SK-N-MC (cell line): ENCODE measurements around the gene MTMR2.

Experiments used
- DNase-seq: peaks from one replicate; pipeline ENCODE4 v3.0.0-alpha.2; 2011; ENCODE audit warnings: low read depth, low spot score
- H3K27ac ChIP-seq: fragments of 200-600 bp; sonication (generic); 2 replicates; pipeline ENCODE4 v1.5.1; 2016; ENCODE audit warnings: mixed run types
- H3K36me3 ChIP-seq: fragments of 200-600 bp; sonication (generic); 2 replicates; pipeline ENCODE4 v1.6.1; 2017; ENCODE audit warnings: antibody characterized with exemption, low read length, mixed read lengths; ENCODE audit not compliant: insufficient read depth
- H3K4me3 ChIP-seq: fragments of 200-600 bp; sonication (generic); 2 replicates; pipeline ENCODE4 v1.5.1; 2016
- H3K9ac ChIP-seq: fragments of 200-600 bp; sonication (generic); 2 replicates; pipeline ENCODE4 v1.8.0; 2017; ENCODE audit warnings: mixed run types, mixed read lengths; ENCODE audit not compliant: insufficient read length
- H3K9me3 ChIP-seq: fragments of 200-600 bp; sonication (generic); 2 replicates; pipeline ENCODE4 v1.6.1; 2017; ENCODE audit warnings: low read depth, mild to moderate bottlenecking, antibody characterized with exemption, low read length, moderate library complexity, mixed read lengths
- EZH2 ChIP-seq: fragments of 200-600 bp; sonication (generic); IDR thresholded peaks from one replicate; pipeline ENCODE4 v1.6.1; 2017; ENCODE audit warnings: antibody characterized with exemption
- FOXP2 ChIP-seq: optimal IDR thresholded peaks from 2 replicates; pipeline ENCODE3; 2011; ENCODE audit warnings: mild to moderate bottlenecking, moderate library complexity; ENCODE audit not compliant: insufficient read depth; ENCODE audit errors: extremely low read length, control extremely low read depth
- POLR2AphosphoS5 ChIP-seq: IDR thresholded peaks from 2 replicates; pipeline ENCODE4 v1.6.1; 2012; ENCODE audit warnings: mild to moderate bottlenecking, low read depth, low read length, borderline replicate concordance

Gene MTMR2

DNA sequence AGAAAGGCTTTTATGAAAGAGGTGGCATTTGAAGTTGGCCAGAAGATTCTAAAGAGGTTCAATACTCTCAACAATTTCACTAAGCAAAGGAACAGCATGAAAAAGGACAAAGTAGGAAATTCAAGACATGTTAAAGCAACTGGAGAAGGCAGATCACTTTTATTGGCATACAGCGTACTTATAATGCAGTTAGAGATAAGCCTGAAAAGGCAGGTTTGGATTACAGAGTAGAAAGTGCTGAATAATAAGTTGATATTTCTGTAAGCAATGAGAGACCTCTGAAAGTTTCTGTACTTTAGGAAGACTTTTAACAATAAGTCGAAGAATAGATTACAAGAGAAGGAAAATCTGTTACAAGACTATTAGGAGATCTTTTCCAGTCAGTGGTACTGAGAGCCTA, 25.1 kb downstream of the MTMR2 start:
- DNase-seq: no peak
- Histone ChIP-seq H3K4me3 (no peak overlapping the region), H3K27ac (no peak overlapping the region), H3K36me3 (no peaks in the 10 kb centered on the region), H3K9me3 (no peaks in the 10 kb centered on the region), H3K9ac (no peak overlapping the region)
- TF ChIP-seq EZH2 (no peak), POLR2AphosphoS5 (no peak), FOXP2 (no peak)

GRCh38 chr11:95897731-95898130, 26.2 kb downstream of the MTMR2 start:
- Histone ChIP-seq H3K36me3 (no peaks in the 10 kb centered on the region), H3K9me3 (no peaks in the 10 kb centered on the region), H3K4me3 (no peak overlapping the region), H3K9ac (no peak overlapping the region), H3K27ac (no peak overlapping the region)
- TF ChIP-seq POLR2AphosphoS5 (no peak), FOXP2 (no peak), EZH2 (no peak)
- DNase-seq: no peak

GRCh38 chr11:95895815-95896214, 28.1 kb downstream of the MTMR2 start:
- no peak overlapping the region for H3K4me3 ChIP-seq
- no peak for TF ChIP-seq FOXP2
- no peak for TF ChIP-seq POLR2AphosphoS5
- TF ChIP-seq EZH2: no peak
- no peak overlapping the region for H3K9ac ChIP-seq
- no peak for DNase-seq
- no peaks in the 10 kb centered on the region for H3K9me3 ChIP-seq
- H3K27ac ChIP-seq: no peak overlapping the region
- no peaks in the 10 kb centered on the region for H3K36me3 ChIP-seq

DNA sequence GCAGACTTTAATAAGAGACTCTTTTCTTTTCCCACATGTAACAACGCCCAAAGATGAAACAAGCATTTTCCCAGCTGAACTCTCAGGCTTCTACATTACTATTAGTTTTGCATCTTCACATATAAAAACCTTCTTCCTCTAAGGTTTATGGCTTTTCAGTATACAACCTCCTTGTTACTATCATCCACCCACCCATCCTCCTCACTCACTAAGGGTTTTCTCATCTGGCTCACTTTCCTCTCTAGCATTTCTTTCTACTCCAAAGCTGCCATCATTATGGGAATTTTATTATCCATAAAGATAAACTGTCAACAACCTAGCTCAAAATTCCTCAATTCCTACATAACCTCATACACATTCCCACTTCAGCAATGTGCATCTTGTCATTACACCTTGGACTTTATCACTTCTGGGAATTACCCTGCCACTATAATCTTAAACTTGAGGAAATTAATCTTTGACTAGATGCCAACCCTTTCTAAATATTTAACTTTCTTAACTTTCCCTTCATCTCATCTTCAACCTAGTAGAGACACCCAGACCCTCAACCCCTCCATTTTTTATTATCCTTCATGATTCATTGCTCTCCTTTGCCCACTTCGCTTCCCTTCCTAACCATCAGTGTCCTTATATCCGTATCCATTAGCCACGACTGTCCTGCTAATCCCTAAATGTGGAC, 30.9 kb downstream of the MTMR2 start:
- Histone ChIP-seq H3K4me3 (no peak overlapping the region), H3K27ac (no peak overlapping the region), H3K9me3 (no peaks in the 10 kb centered on the region), H3K36me3 (no peaks in the 10 kb centered on the region), H3K9ac (no peak overlapping the region)
- TF ChIP-seq EZH2: no peak
- no peak for TF ChIP-seq POLR2AphosphoS5
- TF ChIP-seq FOXP2: no peak
- no peak for DNase-seq

- Histone ChIP-seq H3K27ac (no peak overlapping the region), H3K36me3 (peaks cover 3% of the 10 kb centered on the region), H3K9me3 (no peaks in the 10 kb centered on the region), H3K4me3 (no peak overlapping the region), H3K9ac (no peak overlapping the region)
- DNase-seq: no peak
- no peak for TF ChIP-seq EZH2
- no peak for TF ChIP-seq POLR2AphosphoS5
- TF ChIP-seq FOXP2: no peak
Observed at GRCh38 chr11:95892492-95892891, 31.4 kb downstream of the MTMR2 start.

DNA sequence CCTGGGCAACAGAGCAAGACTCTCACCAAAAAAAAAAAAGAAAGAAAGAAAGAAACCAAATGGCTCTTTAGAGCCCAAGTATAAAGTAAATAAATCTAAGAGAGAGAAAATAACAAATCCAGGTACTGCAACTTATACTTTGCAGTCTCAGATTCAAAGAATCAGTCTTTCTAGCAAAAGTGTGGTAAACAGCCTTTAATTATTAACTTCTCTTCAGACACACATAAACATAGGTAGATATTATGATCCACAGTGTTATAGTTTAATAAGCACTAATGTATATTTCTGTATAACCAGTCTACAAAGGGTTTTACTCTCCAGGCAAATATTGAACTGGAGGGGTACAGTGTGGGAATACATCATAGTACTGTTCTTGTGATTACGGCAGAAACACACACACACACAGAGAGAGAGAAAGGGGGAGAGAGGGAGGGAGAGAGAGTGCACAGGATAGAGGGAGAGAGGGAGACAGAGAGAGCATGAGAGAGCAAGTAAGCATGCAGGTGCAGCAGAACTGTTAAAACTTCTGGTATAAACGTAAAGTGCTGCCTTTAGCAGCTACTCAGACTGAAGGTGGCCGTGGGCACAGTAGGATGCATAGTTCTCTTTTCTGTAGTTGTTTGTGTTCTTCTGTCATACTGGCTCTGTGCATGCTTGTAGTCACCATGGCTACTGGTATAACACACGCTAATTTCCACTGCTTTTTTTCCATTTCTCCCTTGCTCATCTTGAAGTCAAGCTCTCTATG, 32.3 kb downstream of the MTMR2 start:
- Histone ChIP-seq H3K9ac (no peak overlapping the region), H3K9me3 (no peaks in the 10 kb centered on the region), H3K36me3 (peaks cover 11% of the 10 kb centered on the region), H3K4me3 (no peak overlapping the region), H3K27ac (no peak overlapping the region)
- no peak for DNase-seq
- TF ChIP-seq FOXP2 (no peak), EZH2 (no peak), POLR2AphosphoS5 (no peak)

GRCh38 chr11:95888852-95889251, 35.1 kb downstream of the MTMR2 start:
- no peak for DNase-seq
- H3K4me3 ChIP-seq: no peak overlapping the region
- no peak overlapping the region for H3K9ac ChIP-seq
- H3K36me3 ChIP-seq: peaks cover 11% of the 10 kb centered on the region
- no peak for TF ChIP-seq FOXP2
- TF ChIP-seq EZH2: no peak
- no peak for TF ChIP-seq POLR2AphosphoS5
- H3K27ac ChIP-seq: no peak overlapping the region
- no peaks in the 10 kb centered on the region for H3K9me3 ChIP-seq

DNA sequence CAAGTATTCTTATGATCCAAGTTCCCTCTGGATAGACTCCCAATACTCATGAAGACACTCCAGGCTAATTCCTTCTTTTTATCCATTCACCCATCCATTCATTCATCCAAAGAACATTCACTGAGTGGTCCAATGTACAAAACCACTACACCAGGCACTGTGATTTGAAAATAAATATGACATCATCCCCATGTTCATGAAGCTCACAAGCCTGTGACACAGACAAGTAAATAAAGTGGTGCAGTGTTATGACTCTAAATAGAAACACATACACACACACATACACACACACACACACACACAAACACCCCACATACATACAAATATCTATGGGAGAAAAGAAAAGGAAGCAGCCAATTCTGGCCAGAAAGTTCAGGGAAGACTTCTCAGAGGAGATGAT, 35.5 kb downstream of the MTMR2 start:
- Histone ChIP-seq H3K9ac (no peak overlapping the region), H3K36me3 (peaks cover 11% of the 10 kb centered on the region), H3K9me3 (no peaks in the 10 kb centered on the region), H3K4me3 (no peak overlapping the region), H3K27ac (no peak overlapping the region)
- DNase-seq: no peak
- TF ChIP-seq POLR2AphosphoS5 (no peak), EZH2 (no peak), FOXP2 (no peak)
